GM19372 (cell line): ENCODE data around the gene NTM.
"Not testable (repeated sequence)": the region's sequence is repeated elsewhere in the genome, so short reads cannot be mapped to it uniquely, and the experiment has no call there.

Source experiments
- ATAC-seq: cut with Tn5 transposase; IDR thresholded peaks from one replicate; pipeline ENCODE4 v1.9.1; 2021; ENCODE audit warnings: mild to moderate bottlenecking, low read depth, moderate library complexity; ENCODE audit not compliant: unreplicated experiment

The NTM gene

GRCh38 chr11:132293586-132293985, 923.2 kb downstream of the NTM start:
- no peak for ATAC-seq

DNA sequence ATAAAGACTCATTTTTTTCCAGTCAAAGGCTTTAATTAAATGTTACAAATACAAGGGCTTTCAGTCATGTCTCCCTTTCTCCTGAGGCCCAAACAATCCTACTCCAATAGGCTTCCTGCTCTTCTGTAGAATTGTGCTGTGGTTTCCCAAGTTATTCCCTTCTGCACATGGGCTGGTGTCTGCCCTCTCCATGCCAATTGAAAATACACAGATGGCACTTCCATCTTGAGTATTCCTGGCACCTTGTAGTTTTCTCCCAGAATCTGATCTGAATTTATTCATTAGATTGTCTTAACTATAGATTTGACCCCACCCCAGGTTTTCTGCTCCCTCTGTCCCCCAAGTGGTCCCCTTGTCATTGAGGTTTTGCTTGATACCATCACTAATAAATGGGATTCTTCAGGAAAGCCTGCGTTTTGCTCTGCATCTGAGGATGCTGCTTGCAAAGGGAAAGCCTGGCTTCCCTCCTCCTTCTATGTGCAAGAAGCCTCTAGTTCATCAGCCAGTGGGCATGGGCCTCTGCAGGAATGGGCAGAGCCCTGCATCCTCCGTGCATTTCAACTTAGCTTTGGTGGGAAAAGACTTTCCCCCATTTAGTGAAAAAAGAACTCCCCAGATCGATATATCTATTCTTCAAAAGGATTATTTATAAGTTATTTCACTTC, 926.7 kb downstream of the NTM start:
- no peak for ATAC-seq

GRCh38 chr11:132298357-132298756, 927.9 kb downstream of the NTM start:
- ATAC-seq: no peak

DNA sequence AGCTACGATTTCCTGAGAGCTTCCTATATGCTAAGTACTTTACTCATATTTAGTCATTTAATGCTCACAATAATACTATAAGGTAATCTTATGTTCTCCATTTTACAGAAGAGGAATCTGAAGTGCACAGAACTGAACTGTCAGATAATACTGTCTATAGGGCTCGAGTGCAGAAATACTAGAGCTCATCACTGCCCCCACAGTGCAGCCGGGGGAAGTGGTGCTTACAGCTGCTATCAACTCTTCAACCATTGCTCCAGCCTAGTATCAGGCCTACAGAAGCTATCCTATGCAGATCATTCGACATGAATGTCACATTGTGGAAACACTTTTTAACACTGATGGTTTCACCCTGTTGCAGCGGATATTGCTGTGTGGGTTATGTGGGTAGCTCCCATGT, 929.9 kb downstream of the NTM start:
- ATAC-seq: no peak

- no peak for ATAC-seq
Measured at GRCh38 chr11:132301465-132301864, 931.0 kb downstream of the NTM start.

- no peak for ATAC-seq
Measured at GRCh38 chr11:132301900-132302299, 931.5 kb downstream of the NTM start.

DNA sequence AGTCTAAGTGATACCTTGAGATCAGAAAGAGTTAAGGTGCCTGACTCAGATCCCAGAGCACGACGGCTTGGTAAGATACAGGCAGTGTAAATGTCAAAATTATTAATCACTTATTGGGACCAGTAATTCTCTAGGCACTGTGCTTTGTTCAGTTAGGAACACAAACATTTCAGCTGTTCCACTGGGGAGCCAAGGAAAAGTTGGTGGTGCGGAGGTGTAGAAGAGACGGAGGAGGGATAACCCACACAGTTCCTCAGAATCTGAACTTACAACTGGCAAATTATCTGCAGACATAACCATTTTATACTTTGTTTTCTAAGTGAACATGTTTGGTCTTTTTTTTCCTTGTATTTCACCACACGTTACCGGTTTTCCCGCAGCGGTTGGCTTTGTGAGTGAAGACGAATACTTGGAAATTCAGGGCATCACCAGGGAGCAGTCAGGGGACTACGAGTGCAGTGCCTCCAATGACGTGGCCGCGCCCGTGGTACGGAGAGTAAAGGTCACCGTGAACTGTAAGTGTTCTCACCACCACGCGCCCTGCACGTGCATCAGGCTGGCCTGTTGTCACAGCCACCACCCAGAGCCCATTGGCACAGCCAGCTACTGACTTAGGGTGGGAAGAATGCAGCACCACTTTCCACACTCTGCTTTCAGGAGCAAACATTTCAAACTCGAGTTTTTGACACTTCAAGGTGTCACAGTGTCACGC, 937.0 kb downstream of the NTM start:
- ATAC-seq: no peak

- ATAC-seq: no peak
Measured at GRCh38 chr11:132310390-132311375, 940.3 kb downstream of the NTM start.

DNA sequence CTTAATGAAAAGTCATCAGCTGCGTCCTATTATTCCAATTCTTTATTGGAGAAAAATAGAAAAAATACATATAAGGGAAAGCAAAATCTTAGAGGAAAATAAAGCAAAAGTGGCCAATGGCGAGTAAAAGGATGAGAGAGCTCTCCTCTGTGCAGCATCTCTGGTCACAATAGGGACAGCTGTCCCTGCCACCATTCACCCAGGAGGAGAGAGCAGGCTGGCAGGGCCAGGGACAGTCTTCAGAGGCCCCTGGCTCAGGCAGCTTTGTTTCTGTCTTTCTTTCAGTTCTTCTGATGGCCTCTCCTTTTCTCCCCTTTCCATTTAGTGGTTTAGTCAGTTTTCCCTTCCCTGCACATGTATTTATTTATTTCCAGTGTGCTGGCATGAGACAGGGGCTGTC, 941.3 kb downstream of the NTM start:
- ATAC-seq: no peak

GRCh38 chr11:132312161-132312560, 941.7 kb downstream of the NTM start:
- no peak for ATAC-seq

GRCh38 chr11:132312701-132313111, 942.3 kb downstream of the NTM start:
- ATAC-seq: no peak

DNA sequence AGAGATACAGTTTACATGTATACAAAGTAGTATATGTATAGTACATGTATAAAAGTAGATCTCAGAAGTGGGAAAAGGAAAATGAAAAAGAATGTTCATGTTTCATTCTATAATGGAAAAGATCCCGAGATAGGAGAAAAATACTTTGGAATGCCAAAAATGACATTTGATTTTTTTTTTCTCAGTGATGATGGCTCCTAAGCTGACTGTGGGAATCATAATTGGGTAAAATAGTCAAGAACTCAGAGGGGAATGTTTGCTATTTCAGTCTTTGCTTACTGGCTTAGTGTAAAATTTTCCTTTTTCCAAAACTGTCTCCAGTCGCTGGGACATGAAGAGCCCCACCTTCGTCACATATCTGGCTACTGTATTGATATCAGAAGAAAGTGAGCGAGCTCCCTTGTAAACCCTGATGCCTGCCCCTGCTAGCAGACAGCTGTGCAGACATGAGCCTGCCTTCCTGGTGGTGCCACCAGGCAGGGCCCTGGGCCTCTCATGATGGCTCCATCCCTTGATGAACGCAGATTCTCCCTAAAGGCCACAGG, 944.6 kb downstream of the NTM start:
- ATAC-seq: no peak

DNA sequence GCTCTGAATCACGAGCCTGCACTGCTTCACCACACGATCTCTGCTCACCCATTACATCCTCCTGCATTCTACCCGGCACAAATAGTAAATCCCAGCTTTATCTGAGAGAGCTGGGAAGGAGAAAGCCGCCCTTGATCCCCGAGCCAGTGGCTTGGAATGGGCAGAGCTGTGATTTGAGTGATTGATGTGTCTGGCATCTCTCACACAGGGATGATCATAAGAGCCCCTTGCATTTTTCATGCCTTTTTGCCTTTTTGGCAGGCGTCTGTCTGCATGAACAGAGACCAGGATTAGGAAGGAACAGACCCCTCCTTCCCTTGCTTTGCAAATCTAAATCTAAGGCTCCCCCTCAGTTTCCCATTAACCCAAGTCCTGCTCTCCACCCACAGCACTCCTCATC, 945.3 kb downstream of the NTM start:
- ATAC-seq: no peak

GRCh38 chr11:132318421-132319157, 948.2 kb downstream of the NTM start:
- no peak for ATAC-seq

GRCh38 chr11:132319419-132319818, 949.0 kb downstream of the NTM start:
- ATAC-seq: not testable (repeated sequence)

- no peak for ATAC-seq
Measured at GRCh38 chr11:132330515-132330914, 960.1 kb downstream of the NTM start.

GRCh38 chr11:132332521-132332920, 962.1 kb downstream of the NTM start:
- no peak for ATAC-seq

DNA sequence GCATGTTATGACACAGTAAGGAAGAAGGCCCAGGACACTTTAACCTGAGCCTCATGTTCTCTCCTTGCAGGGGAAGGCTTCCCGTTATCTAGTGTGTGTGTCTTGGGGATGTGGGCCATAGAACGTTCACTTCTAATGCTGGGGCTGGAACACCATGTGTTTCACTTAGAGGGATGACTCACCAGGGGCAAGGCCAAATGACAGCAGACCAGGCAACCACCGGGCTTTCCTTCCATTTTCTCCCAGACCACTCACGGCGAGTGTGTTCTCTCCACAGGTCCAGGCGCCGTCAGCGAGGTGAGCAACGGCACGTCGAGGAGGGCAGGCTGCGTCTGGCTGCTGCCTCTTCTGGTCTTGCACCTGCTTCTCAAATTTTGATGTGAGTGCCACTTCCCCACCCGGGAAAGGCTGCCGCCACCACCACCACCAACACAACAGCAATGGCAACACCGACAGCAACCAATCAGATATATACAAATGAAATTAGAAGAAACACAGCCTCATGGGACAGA, 964.4 kb downstream of the NTM start:
- no peak for ATAC-seq

DNA sequence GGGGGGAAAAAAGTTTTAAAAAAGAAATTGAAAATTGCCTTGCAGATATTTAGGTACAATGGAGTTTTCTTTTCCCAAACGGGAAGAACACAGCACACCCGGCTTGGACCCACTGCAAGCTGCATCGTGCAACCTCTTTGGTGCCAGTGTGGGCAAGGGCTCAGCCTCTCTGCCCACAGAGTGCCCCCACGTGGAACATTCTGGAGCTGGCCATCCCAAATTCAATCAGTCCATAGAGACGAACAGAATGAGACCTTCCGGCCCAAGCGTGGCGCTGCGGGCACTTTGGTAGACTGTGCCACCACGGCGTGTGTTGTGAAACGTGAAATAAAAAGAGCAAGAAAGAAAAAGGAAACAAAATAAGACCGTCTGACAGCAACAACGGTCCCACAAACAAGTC, 964.9 kb downstream of the NTM start:
- ATAC-seq: no peak
